HG03108 (cell line): Measurements from ENCODE around the gene DDX39B.
"Not testable (repeated sequence)": the region's sequence is repeated elsewhere in the genome, so short reads cannot be mapped to it uniquely, and the experiment has no call there.

Source experiments
- ATAC-seq: cut with Tn5 transposase; IDR thresholded peaks from one replicate; pipeline ENCODE4 v1.9.1; 2021; ENCODE audit warnings: moderate library complexity; ENCODE audit not compliant: unreplicated experiment

Gene DDX39B

DNA sequence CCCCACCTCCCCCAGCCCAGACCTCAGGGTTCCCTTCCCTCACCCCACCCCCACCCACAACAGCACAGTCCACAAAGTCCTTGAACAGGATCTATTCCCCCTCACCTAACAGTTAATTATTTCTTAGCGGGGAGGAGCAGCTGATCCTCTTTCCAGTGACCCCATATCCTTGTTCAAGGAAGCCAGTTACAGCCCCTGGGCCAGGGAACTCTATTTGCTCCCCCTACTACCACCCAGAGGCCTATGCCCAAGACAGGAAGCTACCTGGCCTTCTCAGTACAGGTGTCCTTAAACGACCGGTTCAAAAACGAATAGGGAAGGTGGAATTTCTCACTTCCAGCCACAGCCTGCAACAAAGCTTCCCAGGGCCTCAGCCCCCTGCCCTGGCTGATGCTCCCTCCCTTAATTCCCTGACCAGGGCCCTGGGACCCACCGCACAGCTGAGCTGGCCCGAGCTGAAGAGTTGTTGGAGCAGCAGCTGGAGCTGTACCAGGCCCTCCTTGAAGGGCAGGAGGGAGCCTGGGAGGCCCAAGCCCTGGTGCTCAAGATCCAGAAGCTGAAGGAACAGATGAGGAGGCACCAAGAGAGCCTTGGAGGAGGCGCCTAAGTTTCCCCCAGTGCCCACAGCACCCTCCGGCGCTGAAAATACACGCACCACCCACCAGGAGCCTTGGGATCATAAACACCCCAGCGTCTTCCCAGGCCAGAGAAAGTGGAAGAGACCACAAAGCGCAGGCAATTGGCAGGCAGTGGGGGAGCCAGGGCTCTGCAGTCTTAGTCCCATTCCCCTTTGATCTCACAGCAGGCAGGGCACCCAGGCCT, 12.3 kb downstream of the DDX39B start:
- no peak for ATAC-seq

DNA sequence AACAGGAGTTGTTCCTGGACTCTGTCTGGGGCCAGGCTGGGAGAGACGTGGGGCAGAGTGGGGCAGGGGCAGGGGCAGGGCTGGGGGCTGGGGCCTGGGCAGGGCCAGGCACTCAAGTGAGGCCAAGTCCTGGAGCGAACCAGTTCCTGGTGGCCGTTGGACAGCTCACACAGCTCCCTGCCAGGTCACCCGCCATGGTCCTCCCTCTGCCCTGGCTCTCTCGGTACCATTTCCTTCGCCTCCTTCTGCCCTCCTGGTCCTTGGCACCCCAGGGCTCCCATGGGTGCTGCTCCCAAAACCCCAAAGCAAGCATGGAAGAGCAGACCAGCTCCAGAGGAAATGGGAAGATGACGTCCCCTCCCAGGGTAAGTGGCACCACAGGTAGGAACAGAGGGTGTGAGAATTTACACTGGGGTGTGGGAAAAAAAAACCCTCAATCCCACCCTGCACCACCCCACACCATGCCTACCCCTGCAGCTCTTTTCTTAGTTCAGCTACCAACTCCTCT, 12.9 kb downstream of the DDX39B start, which contains the start of gene MCCD1:
TSS of gene MCCD1 (plus strand) at position 142 of the 508 bp plus-strand sequence. CDS start at position 195, 53 bp downstream.
- ATAC-seq, result no peak

DNA sequence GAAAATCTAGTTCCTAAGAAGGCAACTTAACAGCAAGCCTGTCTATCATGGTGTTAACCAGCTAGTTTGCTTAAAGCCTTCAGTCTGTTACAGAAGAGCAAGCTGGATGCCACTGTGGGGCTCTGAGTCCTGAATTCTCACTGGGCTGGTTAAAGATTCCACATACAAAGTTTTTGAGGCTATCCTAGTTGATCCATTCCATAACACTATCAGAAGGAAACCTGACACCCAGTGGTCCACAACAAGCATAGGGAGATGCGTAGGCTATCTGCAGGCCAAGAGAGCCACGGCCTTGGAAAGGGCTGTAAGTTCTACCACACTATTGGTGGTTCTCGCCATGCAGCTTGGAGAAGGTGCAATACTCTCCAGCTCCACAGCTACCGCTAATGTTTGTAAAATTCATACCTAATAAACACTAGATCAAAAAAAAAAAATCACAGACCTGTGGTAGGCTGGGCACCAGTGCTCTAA, 13.5 kb downstream of the DDX39B start:
- no peak for ATAC-seq

DNA sequence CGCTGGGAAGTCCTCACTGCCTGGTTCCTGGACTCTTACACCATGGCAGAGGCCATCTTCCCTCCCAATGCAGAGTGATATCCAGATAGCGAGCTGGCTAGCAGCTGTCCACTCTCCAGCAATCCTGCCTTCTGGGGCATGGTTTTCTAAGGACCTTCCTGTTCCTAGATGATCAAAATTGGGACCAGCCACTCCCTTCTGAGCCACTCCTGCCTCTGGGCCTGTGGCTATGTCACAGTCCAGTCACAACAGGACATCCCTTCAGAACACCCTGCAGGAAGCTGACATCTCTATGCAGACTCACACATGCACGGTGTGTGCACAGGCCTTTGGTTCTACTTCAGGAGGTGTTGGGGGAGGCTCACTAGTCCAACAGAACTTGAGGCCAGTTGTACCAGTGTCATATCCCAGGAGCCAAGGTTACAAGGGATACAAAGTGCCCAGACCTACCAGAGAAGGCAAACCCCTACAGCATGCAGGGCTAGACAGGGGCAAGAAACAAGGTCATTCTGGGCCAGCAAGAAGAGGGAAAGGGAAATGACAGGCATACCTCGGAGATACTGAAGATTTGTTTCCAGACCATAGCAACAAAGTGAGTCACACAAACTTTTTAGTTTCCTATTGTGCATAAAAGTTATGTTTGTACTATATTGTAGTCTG, 15.7 kb downstream of the DDX39B start:
- ATAC-seq, result no peak

DNA sequence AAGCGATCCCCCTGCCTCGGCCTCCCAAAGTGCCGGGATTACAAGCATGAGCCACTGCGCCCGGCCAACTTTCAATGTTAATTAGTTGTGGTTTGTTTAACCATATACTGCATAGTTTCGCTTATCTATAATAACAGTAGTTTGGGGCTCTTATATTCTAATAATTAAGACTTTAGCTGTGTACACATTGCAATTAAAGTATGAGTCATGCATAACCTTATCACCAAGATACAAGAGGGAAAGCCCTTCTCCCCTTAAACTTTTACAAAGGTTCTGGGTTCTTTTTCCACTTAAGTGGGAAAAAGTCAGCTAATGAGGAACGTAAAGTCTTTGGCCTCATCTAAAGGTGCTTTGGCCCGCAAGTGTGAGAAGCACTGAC, 16.3 kb downstream of the DDX39B start:
- no peak for ATAC-seq

DNA sequence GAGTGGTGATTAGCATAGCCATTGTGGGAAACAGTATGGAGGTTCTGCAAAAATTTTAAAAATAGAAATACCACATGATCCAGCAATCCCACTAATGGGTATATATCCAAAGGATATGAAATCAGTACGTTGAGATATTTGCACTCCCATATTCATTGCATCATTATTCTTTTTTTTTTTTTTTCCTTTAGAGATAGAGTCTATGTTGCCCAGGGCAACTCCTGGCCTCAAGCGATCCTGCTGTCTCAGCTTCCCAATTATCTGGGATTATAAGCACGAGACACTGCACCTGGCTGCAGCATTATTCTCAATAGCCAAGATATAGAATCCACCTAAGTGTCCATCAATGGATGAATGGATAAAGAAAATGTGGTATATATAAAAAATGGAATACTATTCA, 20.0 kb downstream of the DDX39B start:
- no peak for ATAC-seq

DNA sequence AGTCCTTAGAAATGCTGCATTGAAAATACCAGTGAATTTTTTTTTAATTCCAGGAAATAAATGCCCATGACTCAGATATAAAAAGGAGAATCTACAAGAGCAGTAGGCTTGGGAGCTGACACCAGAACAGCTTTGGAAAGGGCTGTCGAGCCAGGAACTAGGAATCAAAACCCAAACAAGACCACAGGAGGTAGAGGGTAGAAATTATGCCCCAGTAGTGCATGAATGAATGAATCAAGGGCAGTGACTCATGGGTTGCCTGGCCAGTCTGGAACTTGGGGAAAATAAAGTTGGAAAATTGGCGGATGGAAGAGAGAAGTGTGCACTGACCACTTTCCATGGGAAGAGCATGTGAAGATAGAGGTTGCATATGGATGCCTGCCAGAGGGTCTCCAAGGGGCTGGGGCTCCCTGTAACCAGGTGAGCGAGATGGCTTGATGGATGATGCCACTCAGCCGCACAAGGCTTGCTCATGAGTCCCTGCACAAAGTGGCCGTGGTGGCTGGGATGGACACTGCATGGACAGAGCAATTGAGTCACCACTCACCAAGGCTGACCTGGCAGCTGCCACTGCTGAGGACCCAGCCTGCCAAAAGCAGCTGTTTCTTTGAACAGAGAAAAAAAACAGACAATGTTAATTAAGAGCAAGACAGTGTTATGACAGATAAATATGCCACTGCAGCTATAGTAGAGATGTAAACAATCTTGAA, 28.2 kb downstream of the DDX39B start:
- ATAC-seq, result no peak

DNA sequence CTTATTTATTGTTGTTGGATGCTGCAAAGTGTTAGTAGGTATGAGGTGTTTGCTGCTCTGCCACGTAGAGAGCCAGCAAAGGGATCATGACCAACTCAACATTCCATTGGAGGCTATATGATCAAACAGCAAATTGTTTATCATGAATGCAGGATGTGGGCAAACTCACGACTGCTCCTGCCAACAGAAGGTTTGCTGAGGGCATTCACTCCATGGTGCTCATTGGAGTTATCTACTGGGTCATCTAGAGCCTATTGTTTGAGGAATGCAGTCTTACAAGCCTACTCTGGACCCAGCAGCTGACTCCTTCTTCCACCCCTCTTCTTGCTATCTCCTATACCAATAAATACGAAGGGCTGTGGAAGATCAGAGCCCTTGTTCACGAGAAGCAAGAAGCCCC, 31.8 kb downstream of the DDX39B start:
- ATAC-seq, result no peak

DNA sequence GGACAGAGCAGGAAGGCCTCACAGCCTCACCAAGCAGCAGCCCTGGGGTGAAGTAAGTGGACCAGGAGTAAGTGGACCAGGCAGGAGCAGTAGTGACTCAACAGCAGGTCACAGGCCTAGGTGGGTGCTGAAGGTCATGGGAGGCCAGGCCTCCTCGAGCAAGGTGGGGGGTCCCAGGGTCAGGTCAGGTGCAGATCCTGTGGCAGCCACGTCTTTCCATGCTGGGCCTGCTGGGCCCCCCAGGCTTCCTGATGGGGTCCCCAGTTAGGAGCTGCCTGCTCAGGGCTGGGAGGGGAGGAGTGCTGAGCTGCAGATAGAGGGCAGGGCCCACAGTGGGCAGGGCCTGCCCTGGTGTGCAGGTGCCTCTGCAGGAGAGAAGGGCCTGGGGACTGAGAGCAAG, 32.8 kb downstream of the DDX39B start:
- ATAC-seq, result not testable (repeated sequence)

DNA sequence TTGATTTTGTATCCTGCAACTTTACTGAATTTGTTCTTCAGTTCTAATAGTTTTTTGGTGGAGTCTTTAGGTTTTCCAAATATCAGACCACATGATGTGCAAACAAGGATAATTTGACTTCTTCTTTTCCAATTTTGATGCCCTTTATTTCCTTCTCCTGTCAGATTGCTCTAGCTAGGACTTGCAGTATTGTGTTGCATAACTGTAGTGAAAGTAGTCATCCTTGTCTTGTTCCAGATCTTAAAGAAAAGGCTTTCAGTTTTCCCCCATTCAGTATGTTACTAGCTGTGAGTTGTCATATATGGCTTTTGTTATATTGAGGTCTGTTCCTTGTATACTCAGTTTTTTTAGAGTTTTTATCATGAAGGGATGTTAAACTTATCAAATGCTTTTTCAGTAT, 39.2 kb downstream of the DDX39B start:
- ATAC-seq, result no peak

DNA sequence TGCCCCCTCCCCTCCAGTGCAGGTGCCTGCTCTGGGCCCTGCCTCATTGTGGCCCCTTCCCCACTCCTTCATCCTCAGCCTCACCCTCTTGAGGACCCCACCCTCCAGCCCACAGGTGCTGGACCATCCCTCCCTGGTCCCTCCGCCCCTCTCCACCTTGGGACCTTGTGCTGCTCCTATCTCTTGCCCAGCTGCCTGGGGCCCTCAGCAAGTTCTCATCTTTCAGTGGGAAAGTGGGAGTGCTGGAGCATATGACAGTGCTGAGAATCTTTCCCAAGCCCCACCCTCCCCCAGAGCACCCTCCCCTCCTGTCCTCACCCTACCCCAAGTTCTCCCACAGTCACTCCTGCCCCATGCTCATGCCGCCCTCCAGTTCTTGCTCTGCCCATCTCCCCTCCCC, 42.2 kb downstream of the DDX39B start:
- not testable (repeated sequence) for ATAC-seq

DNA sequence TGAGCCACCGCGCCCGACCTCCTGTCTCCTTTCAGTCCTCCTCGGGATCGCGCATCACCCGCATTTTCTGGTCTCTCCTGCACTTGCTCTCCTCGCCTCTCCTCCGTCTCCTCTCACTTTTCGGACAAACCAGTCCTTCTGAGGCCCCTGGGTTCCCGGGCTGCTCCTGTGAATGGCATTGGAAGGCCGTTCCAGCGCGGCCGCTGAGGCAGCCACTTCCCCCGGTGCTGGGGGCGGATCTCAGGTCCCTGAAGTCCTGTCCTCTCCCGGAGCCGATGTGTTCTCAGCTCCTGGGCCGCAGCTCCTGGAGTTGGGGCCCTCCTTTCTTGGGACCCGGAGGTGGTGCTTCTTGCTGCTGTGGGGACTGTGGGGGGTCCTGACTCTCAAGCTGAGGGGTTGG, 43.1 kb downstream of the DDX39B start:
- ATAC-seq, result no peak

DNA sequence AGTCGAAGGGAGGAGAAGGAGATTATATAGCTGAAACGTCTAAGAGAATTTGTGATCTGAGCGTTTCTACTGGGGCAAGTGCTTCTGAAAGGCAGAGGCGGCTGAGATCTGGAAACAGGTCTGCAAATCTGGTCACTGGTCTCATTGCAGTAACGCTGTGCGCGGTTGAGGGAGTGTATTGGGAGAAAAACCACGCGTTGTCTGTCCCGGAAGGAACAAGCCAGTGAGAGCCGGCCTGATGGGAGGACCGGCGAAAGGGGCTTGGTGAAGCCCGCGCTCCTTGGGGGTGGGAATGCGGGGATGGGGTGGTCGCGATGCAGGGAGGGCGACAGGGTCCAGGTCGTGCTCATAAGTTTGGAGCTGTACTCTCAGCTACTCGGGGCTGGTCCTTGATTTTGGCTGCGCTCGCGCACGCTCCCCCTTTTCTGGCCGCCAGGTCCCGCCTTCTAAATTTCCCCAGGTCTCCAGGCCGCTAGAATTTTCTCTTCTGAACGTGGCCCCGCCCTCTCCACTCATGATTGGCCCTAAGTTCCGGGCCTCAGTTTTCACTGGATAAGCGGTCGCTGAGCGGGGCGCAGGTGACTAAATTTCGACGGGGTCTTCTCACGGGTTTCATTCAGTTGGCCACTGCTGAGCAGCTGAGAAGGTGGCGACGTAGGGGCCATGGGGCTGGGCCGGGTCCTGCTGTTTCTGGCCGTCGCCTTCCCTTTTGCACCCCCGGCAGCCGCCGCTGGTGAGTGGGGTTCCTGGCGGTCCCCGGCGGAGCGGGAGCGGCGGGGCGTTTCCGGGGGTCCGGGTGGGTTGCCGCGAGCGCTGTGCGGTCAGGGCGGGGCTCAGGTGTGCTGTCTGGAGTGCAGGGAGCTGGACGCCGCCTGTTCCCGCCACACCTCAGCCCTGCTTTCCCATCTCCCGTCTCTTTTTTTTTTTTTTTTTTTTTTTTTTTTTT, 44.0 kb downstream of the DDX39B start, which contains the start of gene MICB:
TSS of gene MICB (plus strand) at position 615 of the 946 bp plus-strand sequence. CDS start at position 664, 49 bp downstream.
- ATAC-seq, result peak; percentile 42

DNA sequence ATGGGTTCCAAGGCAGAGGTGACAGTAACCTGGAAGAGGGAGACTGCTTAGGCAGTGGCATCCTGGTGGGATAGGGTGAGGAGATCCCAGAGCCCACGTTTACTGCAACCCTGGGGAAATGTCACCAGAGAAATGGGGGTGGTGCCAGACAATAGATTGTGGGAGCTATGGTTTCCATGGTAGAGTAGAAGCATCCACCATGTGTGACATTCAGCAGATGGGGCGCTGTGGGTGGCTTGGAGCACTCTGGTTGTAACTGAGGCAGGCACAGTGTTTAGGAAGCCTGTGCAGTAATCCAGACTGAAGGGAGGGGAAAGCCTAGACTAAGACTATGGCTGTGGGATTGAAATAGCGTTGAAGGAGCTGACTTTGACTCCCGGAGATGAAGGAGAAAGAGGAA, 45.0 kb downstream of the DDX39B start:
- not testable (repeated sequence) for ATAC-seq

DNA sequence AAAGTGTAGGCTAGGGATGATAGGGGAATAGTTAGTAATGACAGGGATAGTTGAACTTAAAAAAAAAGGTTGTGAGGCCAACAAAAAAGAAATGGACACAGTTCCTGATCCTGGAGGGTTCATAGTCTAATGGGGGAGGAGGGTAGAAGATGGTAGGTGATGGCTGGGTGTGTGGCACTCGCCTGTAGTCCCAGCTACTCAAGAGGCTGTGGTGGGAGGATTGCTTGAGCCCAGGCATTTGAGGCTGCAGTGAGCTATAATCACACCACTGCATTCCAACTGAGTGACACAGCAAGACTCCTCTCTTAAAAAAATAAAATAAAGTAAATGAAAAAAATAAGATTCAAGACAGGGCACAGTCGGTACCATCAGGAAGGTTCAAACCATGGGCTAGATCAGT, 46.2 kb downstream of the DDX39B start:
- ATAC-seq, result no peak

DNA sequence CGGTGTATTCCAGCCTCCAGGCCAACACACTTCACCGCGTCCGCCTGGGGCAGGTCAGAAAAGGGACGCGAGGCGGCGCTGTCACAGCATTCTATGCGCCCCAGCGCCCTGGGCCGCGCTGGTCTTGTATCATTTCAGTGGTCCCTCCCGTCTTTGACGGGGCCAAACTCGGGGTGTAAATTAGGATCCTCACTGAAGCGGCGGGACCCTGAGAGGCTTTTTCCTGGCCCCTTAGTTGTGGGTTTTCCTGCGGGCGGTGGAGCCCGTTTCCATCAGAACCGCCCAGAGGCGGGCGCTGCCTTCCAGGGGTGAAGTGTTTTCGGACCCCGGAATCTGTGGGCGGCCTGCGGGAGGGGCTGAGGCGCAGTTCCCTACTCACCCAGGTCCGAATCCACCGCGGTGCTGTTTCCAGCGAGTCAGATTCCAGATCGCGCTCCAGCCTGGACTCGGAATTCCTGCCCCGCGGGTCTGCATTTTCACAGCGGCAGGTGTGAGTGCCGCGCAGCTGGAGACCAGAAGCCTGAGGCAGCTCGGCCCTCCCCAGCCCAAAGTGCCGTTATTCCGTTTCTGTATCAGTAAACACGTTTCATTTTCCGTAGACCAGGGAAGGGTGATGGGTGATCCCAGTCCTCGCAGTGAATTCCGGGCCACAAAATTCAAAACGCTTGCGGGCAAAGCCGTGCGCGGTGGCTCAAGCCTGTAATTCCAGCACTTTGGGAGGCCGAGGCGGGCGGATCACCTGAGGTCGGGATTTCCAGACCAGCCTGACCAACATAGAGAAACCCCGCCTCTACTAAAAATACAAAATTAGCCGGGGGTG, 47.7 kb downstream of the DDX39B start:
- ATAC-seq, result no peak

DNA sequence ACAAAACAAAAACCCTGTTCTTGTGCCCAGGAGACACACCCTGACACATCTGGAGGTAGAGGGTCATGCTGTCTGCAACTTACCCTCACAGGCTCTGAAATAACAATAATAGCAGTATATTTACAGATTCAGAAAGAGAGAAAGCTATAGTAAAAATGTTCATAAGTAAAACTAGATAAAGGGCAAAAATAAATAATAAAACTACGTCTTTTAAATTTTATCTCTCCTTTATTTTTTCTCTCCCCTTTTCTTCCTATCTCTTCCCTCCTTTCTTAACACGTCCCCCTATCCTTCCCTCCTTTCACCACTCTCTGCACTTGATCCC, 48.3 kb downstream of the DDX39B start:
- not testable (repeated sequence) for ATAC-seq

DNA sequence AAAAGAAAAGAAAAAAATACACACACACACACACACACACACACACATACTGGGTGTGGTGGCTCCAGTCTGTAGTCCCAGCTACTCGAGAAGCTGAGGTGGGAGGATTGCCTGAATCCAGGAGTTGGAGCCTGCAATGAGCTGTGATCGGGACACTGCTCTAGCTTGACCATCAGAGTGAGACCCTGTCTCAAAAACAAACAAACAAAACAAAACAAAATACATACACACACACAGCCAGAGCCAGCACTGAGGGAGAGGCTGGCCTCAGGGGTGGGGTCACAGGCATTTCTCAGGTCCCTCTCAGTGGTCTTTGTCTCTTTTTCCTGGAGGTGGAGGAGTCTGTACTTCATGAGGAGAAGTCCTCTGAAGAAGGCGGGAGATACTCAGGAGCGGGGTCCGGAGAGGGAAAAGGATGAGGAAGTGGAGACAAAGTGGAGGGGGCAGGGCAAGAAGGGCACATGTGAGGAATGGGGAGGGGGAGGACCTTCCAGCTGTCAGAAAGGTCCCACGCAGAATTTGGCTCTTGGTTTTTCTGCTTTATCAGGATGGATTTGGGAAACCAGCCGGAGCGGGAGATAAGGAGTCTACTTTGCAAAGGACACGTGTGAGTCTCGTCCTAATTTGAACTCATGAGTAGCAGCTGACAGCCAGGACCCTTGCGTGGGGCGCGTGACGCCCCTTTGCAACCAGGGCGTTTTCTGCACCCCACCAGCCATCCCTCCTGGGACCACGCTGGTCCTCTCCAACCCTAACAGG, 51.5 kb downstream of the DDX39B start:
- no peak for ATAC-seq

DNA sequence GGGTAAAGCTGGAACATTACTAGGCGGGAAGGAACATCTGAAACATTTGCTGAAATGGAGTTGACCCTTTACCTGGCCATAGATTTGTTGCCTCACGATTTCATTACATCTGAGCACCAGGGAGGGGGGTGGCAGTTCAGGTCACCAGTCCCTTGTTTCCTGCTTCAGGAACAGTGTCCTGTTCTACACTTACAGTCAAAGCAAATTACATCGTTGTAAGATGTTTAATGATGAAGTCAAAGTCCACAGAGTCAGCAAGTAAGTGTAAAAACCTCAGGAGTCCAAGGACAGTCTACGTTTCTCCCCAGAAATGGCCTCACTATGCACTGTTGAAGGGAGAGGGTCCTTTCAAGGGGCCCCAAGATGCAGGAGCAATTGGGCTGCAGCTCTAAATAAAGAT, 52.7 kb downstream of the DDX39B start:
- no peak for ATAC-seq
